WI38 (cell line): Measurements from ENCODE around the gene CDT1.
A peak's percentile ranks its signal among the peaks of the same experiment; 100 is the strongest.

ENCODE experiments used
- H3K4me3 ChIP-seq: 2 replicates; pipeline ENCODE4 v1.5.1; 2011; ENCODE audit warnings: low read depth, mild to moderate bottlenecking, control low read depth, low read length
- CTCF ChIP-seq: IDR thresholded peaks from 2 replicates; pipeline ENCODE4 v1.5.1; 2012; ENCODE audit warnings: low read depth, mild to moderate bottlenecking, control low read depth, low read length

The CDT1 gene

DNA sequence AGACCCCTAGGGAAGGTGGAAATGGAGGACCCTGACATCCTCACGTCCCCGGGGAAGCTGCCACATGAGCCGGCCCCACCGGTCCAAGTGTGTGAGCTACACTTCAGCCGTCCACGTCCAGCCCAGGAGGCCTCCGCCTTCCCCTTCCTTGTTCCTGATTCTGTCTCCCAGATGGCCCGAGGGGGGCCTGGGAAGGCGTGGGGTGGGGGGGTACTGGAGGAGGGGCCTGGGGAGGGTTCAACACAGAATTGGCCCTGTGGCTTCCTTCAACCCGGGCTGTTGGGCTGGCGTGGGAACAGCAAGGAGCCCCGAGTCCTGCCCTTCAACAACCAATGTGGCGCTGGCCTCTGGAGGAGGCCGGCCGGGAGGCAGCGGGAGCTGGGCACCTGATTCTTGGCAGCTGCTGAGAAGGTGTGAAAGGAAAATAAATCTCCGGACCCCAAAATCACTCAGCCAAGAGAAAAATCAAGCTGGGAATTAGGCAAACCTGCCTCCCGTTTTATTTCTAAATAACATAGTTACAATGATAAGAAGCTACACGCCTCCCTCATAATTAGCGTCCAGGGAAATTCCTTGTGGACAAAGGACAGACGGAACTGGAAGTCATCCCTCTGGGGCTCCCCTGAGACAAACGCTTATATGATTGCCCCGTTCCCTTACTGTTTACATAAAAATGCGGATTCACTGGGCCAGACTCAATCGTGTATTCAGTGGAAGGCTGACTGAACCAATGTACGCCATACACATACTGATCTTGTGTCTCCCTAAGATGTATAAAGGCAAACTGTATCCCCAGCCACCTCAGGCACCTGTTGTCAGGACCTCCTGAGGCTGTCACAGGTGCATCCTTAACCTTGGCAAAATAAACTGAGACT is 9.9 kb downstream of the CDT1 start:
- no peak for TF ChIP-seq CTCF
- no peak overlapping the region for H3K4me3 ChIP-seq

GRCh38 chr16:88814144-88814502 is 10.5 kb downstream of the CDT1 start:
- no peak overlapping the region for H3K4me3 ChIP-seq
- no peak for TF ChIP-seq CTCF

DNA sequence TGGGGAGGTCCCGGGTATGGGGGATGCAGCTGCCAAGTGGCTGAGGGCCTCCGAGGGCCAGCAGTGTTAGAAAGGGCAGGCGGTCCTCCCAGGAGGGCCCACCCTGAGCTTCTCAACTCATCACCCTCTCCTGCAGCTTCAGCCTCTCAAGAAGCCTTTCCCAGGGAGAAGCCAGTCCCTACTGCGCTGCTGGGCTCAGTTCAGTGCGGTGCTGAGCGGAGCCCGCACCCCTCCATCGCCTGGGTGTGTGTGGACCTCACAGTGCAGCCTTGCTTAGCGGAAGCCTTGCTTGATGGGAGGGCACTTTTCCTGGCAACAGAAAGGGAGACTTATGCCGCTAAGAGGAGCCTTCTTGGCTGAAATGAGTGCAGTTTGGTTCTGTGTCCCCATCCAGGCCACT is 11.6 kb downstream of the CDT1 start:
- TF ChIP-seq CTCF: no peak

DNA sequence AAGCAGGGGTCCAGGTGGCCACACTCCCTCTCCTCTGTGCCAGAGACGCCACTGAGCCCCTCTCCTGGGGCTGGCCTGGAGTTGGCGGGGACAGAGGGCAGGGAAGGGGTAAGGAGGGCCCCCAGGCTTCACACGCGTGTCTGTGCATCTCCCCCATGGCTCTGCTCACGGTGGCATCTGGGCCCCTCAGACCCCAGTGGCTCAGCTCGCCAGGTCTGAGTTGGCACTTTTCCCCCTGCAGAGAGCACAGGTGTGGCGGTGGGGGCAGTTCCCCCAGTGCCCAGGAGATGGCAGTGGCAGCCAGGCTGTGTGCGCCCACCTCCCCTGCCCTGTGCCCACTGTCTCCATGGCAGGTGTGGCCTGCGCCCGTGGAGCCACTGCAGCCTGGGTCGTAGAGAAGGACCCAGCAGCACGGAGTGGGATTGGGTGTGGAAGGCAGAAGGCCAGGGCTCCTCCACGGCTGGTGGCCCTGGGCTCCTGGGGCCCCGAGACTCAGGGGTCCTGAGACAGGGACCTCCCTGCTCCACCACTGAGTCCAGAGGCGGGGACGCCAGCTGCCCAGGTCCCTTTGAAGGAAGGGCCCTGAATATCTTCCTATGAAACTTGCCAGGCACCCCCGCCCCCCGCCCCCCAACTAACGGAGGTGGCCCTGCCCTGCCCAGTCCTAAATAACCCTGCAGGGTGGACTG is 12.5 kb downstream of the CDT1 start:
- no peak overlapping the region for H3K4me3 ChIP-seq
- peak; percentile 65 for TF ChIP-seq CTCF

More for the DNA sequence above, 11.6 kb downstream of the CDT1 start:
- H3K4me3 ChIP-seq: no peak overlapping the region

DNA sequence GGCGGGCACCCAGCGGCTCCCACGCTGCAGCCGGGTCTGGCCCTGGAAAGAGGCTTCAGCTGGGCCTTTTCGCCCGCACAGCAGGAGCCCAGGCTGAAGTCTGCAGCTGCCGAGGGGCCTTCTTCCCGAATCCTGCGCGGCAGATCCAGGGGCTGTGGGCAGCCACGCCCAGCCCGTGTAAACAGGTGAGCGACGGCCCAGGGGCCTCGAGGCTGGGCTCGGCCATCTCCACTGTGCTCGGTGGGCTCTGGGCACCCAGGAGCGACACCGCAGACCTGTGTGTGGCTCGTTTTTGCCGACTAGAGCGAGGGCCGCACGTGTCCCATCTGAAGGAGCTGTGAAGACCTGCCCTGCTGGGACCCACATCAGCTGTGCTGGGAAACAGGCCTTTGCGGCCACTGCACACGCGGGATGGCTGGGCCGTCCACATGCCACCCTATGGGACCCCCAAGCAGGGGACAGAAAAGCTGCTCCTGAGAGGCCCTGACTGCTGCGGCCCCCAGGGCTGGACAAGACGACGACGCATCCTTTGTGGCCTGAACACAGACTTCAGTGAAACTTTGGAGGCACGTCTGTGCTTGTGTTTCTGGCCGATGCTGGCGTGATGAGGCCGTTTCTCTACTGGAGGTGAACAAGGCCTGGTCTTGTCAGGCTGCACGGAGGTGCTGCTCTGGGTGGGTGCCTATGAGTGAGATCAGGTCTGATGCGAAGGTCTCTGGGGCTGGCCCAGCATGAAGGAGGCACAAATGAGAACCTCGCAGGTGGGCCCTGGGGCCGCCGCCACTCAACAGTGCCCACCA is 13.3 kb downstream of the CDT1 start:
- no peak for TF ChIP-seq CTCF
- no peak overlapping the region for H3K4me3 ChIP-seq

- TF ChIP-seq CTCF: no peak
- peak overlapping the region; percentile 14; the same call in 1 of the 2 replicates for H3K4me3 ChIP-seq
Measured at GRCh38 chr16:88817785-88818574, 14.4 kb downstream of the CDT1 start.
